GM23248 (cell line): Measurements from ENCODE around the gene ETV6. TPM values are rescaled to one million over a fixed set of nuclear protein-coding genes. Genes with fewer than 3 reads are reported as not detected.
"Not testable (repeated sequence)": the region's sequence is repeated elsewhere in the genome, so short reads cannot be mapped to it uniquely, and the experiment has no call there.

Source experiments
- DNase-seq: peaks from one replicate; pipeline ENCODE4 v3.0.0-alpha.2; 2015
- H2AFZ ChIP-seq: fragments of 200-600 bp; sonication (generic); 2 replicates; pipeline ENCODE4 v1.6.1; 2016; ENCODE audit warnings: antibody characterized with exemption
- H3F3A ChIP-seq: fragments of 200-600 bp; sonication (generic); 2 replicates; pipeline ENCODE4 v1.6.1; 2016; ENCODE audit warnings: mild to moderate bottlenecking, antibody characterized with exemption, mixed run types; ENCODE audit not compliant: insufficient read depth
- H3K27ac ChIP-seq: fragments of 200-600 bp; sonication (generic); 2 replicates; pipeline ENCODE4 v1.5.1; 2016; ENCODE audit warnings: mild to moderate bottlenecking
- H3K27me3 ChIP-seq: fragments of 200-600 bp; sonication (generic); replicated peaks from 2 replicates; pipeline ENCODE4 v1.6.1; 2016; ENCODE audit warnings: mild to moderate bottlenecking; ENCODE audit not compliant: insufficient read depth
- H3K36me3 ChIP-seq: fragments of 200-600 bp; sonication (generic); 2 replicates; pipeline ENCODE4 v1.6.1; 2016; ENCODE audit warnings: low read depth, mild to moderate bottlenecking
- H3K4me1 ChIP-seq: fragments of 200-600 bp; sonication (generic); 2 replicates; pipeline ENCODE4 v1.6.1; 2016; ENCODE audit warnings: mild to moderate bottlenecking; ENCODE audit not compliant: insufficient read depth
- H3K4me2 ChIP-seq: fragments of 200-600 bp; sonication (generic); one replicate; pipeline ENCODE4 v1.6.1; 2016; ENCODE audit warnings: mild to moderate bottlenecking; ENCODE audit not compliant: unreplicated experiment
- H3K4me3 ChIP-seq: fragments of 200-600 bp; sonication (generic); 2 replicates; pipeline ENCODE4 v1.5.1; 2016; ENCODE audit warnings: mild to moderate bottlenecking
- H3K79me2 ChIP-seq: fragments of 200-600 bp; sonication (generic); 2 replicates; pipeline ENCODE4 v1.6.1; 2016; ENCODE audit warnings: mild to moderate bottlenecking; ENCODE audit not compliant: insufficient read depth
- H3K9ac ChIP-seq: fragments of 200-600 bp; sonication (generic); 2 replicates; pipeline ENCODE4 v1.6.1; 2016; ENCODE audit warnings: mild to moderate bottlenecking
- H3K9me2 ChIP-seq: fragments of 200-600 bp; sonication (generic); 2 replicates; pipeline ENCODE4 v1.6.1; 2016; ENCODE audit warnings: mixed run types, mild to moderate bottlenecking, moderate library complexity; ENCODE audit not compliant: insufficient read depth
- H3K9me3 ChIP-seq: fragments of 200-600 bp; sonication (generic); one replicate; pipeline ENCODE4 v1.6.1; 2017; ENCODE audit warnings: low read depth
- H4K20me1 ChIP-seq: fragments of 200-600 bp; sonication (generic); 2 replicates; pipeline ENCODE4 v1.6.0; 2016; ENCODE audit not compliant: insufficient read depth
- EZH2 ChIP-seq: fragments of 200-600 bp; sonication (generic); IDR thresholded peaks from 2 replicates; pipeline ENCODE4 v1.6.1; 2018; ENCODE audit warnings: antibody characterized with exemption, mild to moderate bottlenecking; ENCODE audit not compliant: insufficient read depth, poor library complexity, severe bottlenecking
- EZH2phosphoT487 ChIP-seq: fragments of 200-600 bp; sonication (generic); IDR thresholded peaks from 2 replicates; pipeline ENCODE4 v1.6.1; 2018; ENCODE audit warnings: antibody characterized with exemption, moderate library complexity, mild to moderate bottlenecking, low read depth; ENCODE audit not compliant: insufficient read depth
- WGBS, 2 experiments: methylation state at CpG; one replicate each; pipeline ENCODE4 v1.1.6; 2015 to 2017; ENCODE audit warnings: low lambda C conversion rate in 2 of 2, low coverage in 1 of 2; ENCODE audit errors: missing lambda C conversion rate in 2 of 2; 5-methylcytosine and 5-hydroxymethylcytosine counted together
- in situ Hi-C: fragments of 300-500 bp; cut with MboI; formaldehyde crosslinking; loops from 2 replicates; pipeline ENCODE4 v1.15.0; 2020
- polyA plus RNA-seq: library from polyadenylated mRNA; unstranded; fragments of >200 nt; fragmentation: Nextera tagmentation; extraction: Ambion mirVana; gene quantifications from 2 replicates; pipeline ENCODE4 v1.2.1, GENCODE V29; 2016
- total RNA-seq: library from RNA; depleted of rRNA; stranded (reverse); fragments of >200 nt; shearing (Covaris generic); gene quantifications from 2 replicates; pipeline ENCODE4 v1.2.3, GENCODE V29; 2014

Gene ETV6
- total and polyA plus RNA-seq, 2 experiments from 2014 or later: 2.5 to 10.4 TPM

GRCh38 chr12:11902525-11902875 lies 253.0 kb downstream of the ETV6 start:
- Histone ChIP-seq H3K9ac (no peak overlapping the region), H3K79me2 (no peaks in the 10 kb centered on the region), H3F3A (peaks cover 14% of the 10 kb centered on the region), H3K9me2 (no peaks in the 10 kb centered on the region), H3K9me3 (no peaks in the 10 kb centered on the region), H3K27ac (no peak overlapping the region), H3K4me2 (no peak overlapping the region), H3K36me3 (no peaks in the 10 kb centered on the region), H3K27me3 (no peaks in the 10 kb centered on the region), H3K4me3 (no peak overlapping the region), H2AFZ (no peak overlapping the region), H3K4me1 (peaks cover 22% of the 10 kb centered on the region), H4K20me1 (no peaks in the 10 kb centered on the region)
- no peak for DNase-seq
- in situ Hi-C loops: no loop called here
- WGBS, 2 experiments: 95 to 96% methylated on average over 4 of the region's 4 CpGs
- TF ChIP-seq EZH2 (no peak), EZH2phosphoT487 (no peak)

DNA sequence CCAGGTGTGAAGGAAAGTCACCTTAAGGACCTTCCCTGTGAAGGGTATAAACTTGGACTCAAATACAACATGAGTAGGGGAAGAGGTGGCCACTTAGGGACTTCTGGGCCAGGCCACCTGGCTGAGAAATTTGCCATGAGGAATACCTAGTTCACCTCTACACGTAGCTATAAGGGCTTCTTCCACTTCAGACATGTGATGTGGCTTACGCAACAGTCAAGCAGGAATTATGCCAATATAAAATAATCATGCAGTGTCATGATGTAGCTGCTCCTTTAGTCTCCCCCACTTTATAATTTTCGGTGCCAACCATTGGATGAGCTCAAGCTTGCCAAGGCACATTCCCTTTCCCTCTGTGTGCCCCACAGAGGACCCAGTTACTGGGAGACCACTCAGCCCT lies 254.7 kb downstream of the ETV6 start:
- H3K27me3 ChIP-seq: no peaks in the 10 kb centered on the region
- in situ Hi-C loops: no loop called here
- TF ChIP-seq EZH2 (no peak), EZH2phosphoT487 (no peak)
- no peak overlapping the region for H3K27ac ChIP-seq
- H3K9ac ChIP-seq: no peak overlapping the region
- no peak overlapping the region for H3K4me2 ChIP-seq
- H3K4me1 ChIP-seq: peaks cover 22% of the 10 kb centered on the region
- no peaks in the 10 kb centered on the region for H3K9me2 ChIP-seq
- peaks cover 16% of the 10 kb centered on the region for H3F3A ChIP-seq
- no peak overlapping the region for H2AFZ ChIP-seq
- no peaks in the 10 kb centered on the region for H3K9me3 ChIP-seq
- H3K36me3 ChIP-seq: no peaks in the 10 kb centered on the region
- H3K79me2 ChIP-seq: no peaks in the 10 kb centered on the region
- H4K20me1 ChIP-seq: no peaks in the 10 kb centered on the region
- no peak for DNase-seq
- WGBS, 2 experiments: 55 to 56% methylated on average over 3 of the region's 3 CpGs
- H3K4me3 ChIP-seq: no peak overlapping the region

GRCh38 chr12:11905534-11905933 lies 256.1 kb downstream of the ETV6 start:
- H3K27me3 ChIP-seq: no peaks in the 10 kb centered on the region
- H3K9ac ChIP-seq: no peak overlapping the region
- H3K4me3 ChIP-seq: no peak overlapping the region
- H3K4me1 ChIP-seq: peaks cover 22% of the 10 kb centered on the region
- no peaks in the 10 kb centered on the region for H4K20me1 ChIP-seq
- no peak for DNase-seq
- H3K79me2 ChIP-seq: no peaks in the 10 kb centered on the region
- H3F3A ChIP-seq: peaks cover 16% of the 10 kb centered on the region
- peak overlapping the region; percentile 65 for H2AFZ ChIP-seq
- H3K9me3 ChIP-seq: no peaks in the 10 kb centered on the region
- TF ChIP-seq EZH2: no peak
- TF ChIP-seq EZH2phosphoT487: no peak
- no peaks in the 10 kb centered on the region for H3K36me3 ChIP-seq
- H3K9me2 ChIP-seq: no peaks in the 10 kb centered on the region
- no peak overlapping the region for H3K27ac ChIP-seq
- no peak overlapping the region for H3K4me2 ChIP-seq
- in situ Hi-C loops: no loop called here

- H3K4me1 ChIP-seq: peaks cover 22% of the 10 kb centered on the region
- no peaks in the 10 kb centered on the region for H3K9me2 ChIP-seq
- 34 to 35% methylated on average over 5 of the region's 5 CpGs for WGBS, 2 experiments
- no peak for TF ChIP-seq EZH2phosphoT487
- peaks cover 16% of the 10 kb centered on the region for H3F3A ChIP-seq
- peak overlapping the region; percentile 63 for H3K27ac ChIP-seq
- DNase-seq: peak; percentile 84
- in situ Hi-C loops: no loop called here
- peak overlapping the region; percentile 65 for H2AFZ ChIP-seq
- no peaks in the 10 kb centered on the region for H3K27me3 ChIP-seq
- peak overlapping the region; percentile 41 for H3K9ac ChIP-seq
- H3K4me2 ChIP-seq: peak overlapping the region; percentile 51
- no peaks in the 10 kb centered on the region for H4K20me1 ChIP-seq
- H3K36me3 ChIP-seq: no peaks in the 10 kb centered on the region
- no peaks in the 10 kb centered on the region for H3K9me3 ChIP-seq
- H3K4me3 ChIP-seq: peak overlapping the region; percentile 49
- no peaks in the 10 kb centered on the region for H3K79me2 ChIP-seq
These were observed 256.9 kb downstream of the ETV6 start for GRCh38 chr12:11906286-11906935.

GRCh38 chr12:11907625-11908024 lies 258.2 kb downstream of the ETV6 start:
- H3K4me3 ChIP-seq: no peak overlapping the region
- no peaks in the 10 kb centered on the region for H4K20me1 ChIP-seq
- no peaks in the 10 kb centered on the region for H3K9me2 ChIP-seq
- peaks cover 16% of the 10 kb centered on the region for H3F3A ChIP-seq
- no peak for DNase-seq
- H3K9me3 ChIP-seq: no peaks in the 10 kb centered on the region
- no peak overlapping the region for H2AFZ ChIP-seq
- no peaks in the 10 kb centered on the region for H3K27me3 ChIP-seq
- peaks cover 22% of the 10 kb centered on the region for H3K4me1 ChIP-seq
- H3K9ac ChIP-seq: no peak overlapping the region
- H3K79me2 ChIP-seq: no peaks in the 10 kb centered on the region
- no peaks in the 10 kb centered on the region for H3K36me3 ChIP-seq
- TF ChIP-seq EZH2phosphoT487: no peak
- TF ChIP-seq EZH2: no peak
- no peak overlapping the region for H3K27ac ChIP-seq
- in situ Hi-C loops: no loop called here
- no peak overlapping the region for H3K4me2 ChIP-seq

GRCh38 chr12:11909406-11909805 lies 259.9 kb downstream of the ETV6 start:
- H3K27me3 ChIP-seq, H3K9ac ChIP-seq, H3K36me3 ChIP-seq, in situ Hi-C loops, H3K4me3 ChIP-seq, H3K9me2 ChIP-seq, H3K4me2 ChIP-seq, H4K20me1 ChIP-seq, DNase-seq, H3K27ac ChIP-seq, H2AFZ ChIP-seq, H3K79me2 ChIP-seq, H3K9me3 ChIP-seq: not testable (repeated sequence)
- Histone ChIP-seq H3K4me1 (peaks cover 22% of the 10 kb centered on the region), H3F3A (peaks cover 16% of the 10 kb centered on the region)
- WGBS, 2 experiments: 76 to 79% methylated on average over 9 of the region's 9 CpGs
